NCI-H146 (cell line): ENCODE results near the gene PLXNA3.
A peak's percentile ranks its signal among the peaks of the same experiment; 100 is the strongest.

Source experiments
- DNase-seq: peaks from one replicate; lab custom pipeline; 2025; lab: John Stamatoyannopoulos, UW

Gene PLXNA3

GRCh38 chrX:154435171-154435733, 22.8 kb upstream of the PLXNA3 start:
- no peak for DNase-seq

- peak; percentile 65 for DNase-seq
Measured at GRCh38 chrX:154436374-154436982, 21.6 kb upstream of the PLXNA3 start.

GRCh38 chrX:154436983-154437752, 20.9 kb upstream of the PLXNA3 start, which contains the start of gene GDI1:
TSS of gene GDI1 (plus strand) at chrX:154437154. CDS start at chrX:154437255, 101 bp downstream.
- peak; percentile 59 for DNase-seq

GRCh38 chrX:154437971-154438893, 19.8 kb upstream of the PLXNA3 start:
- no peak for DNase-seq

GRCh38 chrX:154439841-154440240, 18.2 kb upstream of the PLXNA3 start:
- no peak for DNase-seq

- no peak for DNase-seq
Measured at GRCh38 chrX:154440623-154441357, 17.3 kb upstream of the PLXNA3 start.

- no peak for DNase-seq
Measured at GRCh38 chrX:154441564-154441963, 16.5 kb upstream of the PLXNA3 start.

- no peak for DNase-seq
Measured at GRCh38 chrX:154441984-154442707, 15.9 kb upstream of the PLXNA3 start.

- peak; percentile 16 for DNase-seq
Measured at GRCh38 chrX:154443479-154443910, 14.6 kb upstream of the PLXNA3 start.

GRCh38 chrX:154443992-154444754, 13.9 kb upstream of the PLXNA3 start, which contains the start of gene FAM50A:
TSS of gene FAM50A (plus strand) at chrX:154444141. CDS start at chrX:154444236, 95 bp downstream.
- DNase-seq: peak; percentile 70

- DNase-seq: no peak
Measured at GRCh38 chrX:154444755-154445246, 13.3 kb upstream of the PLXNA3 start.

- no peak for DNase-seq
Measured at GRCh38 chrX:154445776-154446175, 12.3 kb upstream of the PLXNA3 start.

- DNase-seq: no peak
Measured at GRCh38 chrX:154446430-154446829, 11.7 kb upstream of the PLXNA3 start.

GRCh38 chrX:154448484-154448883, 9.6 kb upstream of the PLXNA3 start:
- no peak for DNase-seq

GRCh38 chrX:154449618-154450017, 8.5 kb upstream of the PLXNA3 start:
- DNase-seq: no peak

- DNase-seq: no peak
Measured at GRCh38 chrX:154450312-154450711, 7.8 kb upstream of the PLXNA3 start.

- no peak for DNase-seq
Measured at GRCh38 chrX:154452823-154453222, 5.3 kb upstream of the PLXNA3 start.

- DNase-seq: peak; percentile 76
Measured at GRCh38 chrX:154457491-154458115, 478 bp upstream of the PLXNA3 start.
